Hepatocyte (in vitro differentiated cells): ENCODE measurements around the gene SPATC1L. TPM values are rescaled to one million over a fixed set of nuclear protein-coding genes. Genes with fewer than 3 reads are reported as not detected.

Experiments used
- DNase-seq: peaks from one replicate; pipeline ENCODE4 v3.0.0-alpha.2; 2016; ENCODE audit warnings: low spot score
- H2AFZ ChIP-seq: fragments of 200-600 bp; sonication (generic); 2 replicates; pipeline ENCODE4 v1.6.0; 2016; ENCODE audit warnings: antibody characterized with exemption, mild to moderate bottlenecking
- H3K27ac ChIP-seq: fragments of 200-600 bp; sonication (generic); 2 replicates; pipeline ENCODE4 v1.5.1; 2016; ENCODE audit warnings: mild to moderate bottlenecking
- H3K27me3 ChIP-seq: fragments of 200-600 bp; sonication (generic); 2 replicates; pipeline ENCODE4 v1.6.1; 2016
- H3K36me3 ChIP-seq: fragments of 200-600 bp; sonication (generic); replicated peaks from 2 replicates; pipeline ENCODE4 v1.5.1; 2016; ENCODE audit warnings: low read depth; ENCODE audit not compliant: insufficient read depth
- H3K4me1 ChIP-seq: fragments of 200-600 bp; sonication (generic); 2 replicates; pipeline ENCODE4 v1.5.1; 2016; ENCODE audit warnings: mild to moderate bottlenecking, moderate library complexity; ENCODE audit not compliant: insufficient read depth
- H3K4me2 ChIP-seq: fragments of 200-600 bp; sonication (generic); 2 replicates; pipeline ENCODE4 v1.6.0; 2016
- H3K4me3 ChIP-seq: fragments of 200-600 bp; sonication (generic); 2 replicates; pipeline ENCODE4 v1.5.1; 2016; ENCODE audit warnings: mild to moderate bottlenecking
- H3K79me2 ChIP-seq: fragments of 200-600 bp; sonication (generic); 2 replicates; pipeline ENCODE4 v1.6.0; 2017; ENCODE audit warnings: mild to moderate bottlenecking
- H3K9me2 ChIP-seq: fragments of 200-600 bp; sonication (generic); replicated peaks from 2 replicates; pipeline ENCODE4 v1.6.0; 2017; ENCODE audit warnings: mild to moderate bottlenecking; ENCODE audit not compliant: insufficient read depth
- H3K9me3 ChIP-seq: fragments of 200-600 bp; sonication (generic); 2 replicates; pipeline ENCODE4 v1.5.1; 2016; ENCODE audit warnings: low read depth, mild to moderate bottlenecking
- H4K20me1 ChIP-seq: fragments of 200-600 bp; sonication (generic); 2 replicates; pipeline ENCODE4 v1.6.0; 2016; ENCODE audit warnings: mild to moderate bottlenecking; ENCODE audit not compliant: insufficient read depth, poor library complexity, severe bottlenecking
- CTCF ChIP-seq: fragments of 200-600 bp; sonication (generic); IDR thresholded peaks from 2 replicates; pipeline ENCODE4 v1.5.1; 2016; ENCODE audit warnings: antibody characterized with exemption, mild to moderate bottlenecking; ENCODE audit not compliant: poor library complexity
- EZH2 ChIP-seq: fragments of 200-600 bp; sonication (generic); IDR thresholded peaks from 2 replicates; pipeline ENCODE4 v1.6.1; 2016; ENCODE audit warnings: antibody characterized with exemption, mild to moderate bottlenecking, borderline replicate concordance
- EZH2phosphoT487 ChIP-seq: fragments of 200-600 bp; sonication (generic); IDR thresholded peaks from one replicate; pipeline ENCODE4 v1.6.1; 2018; ENCODE audit warnings: antibody characterized with exemption, mild to moderate bottlenecking, low read depth, moderate library complexity; ENCODE audit not compliant: unreplicated experiment, severe bottlenecking
- WGBS: methylation state at CpG from one replicate; pipeline ENCODE4 v1.1.6; 2016; ENCODE audit warnings: low lambda C conversion rate; ENCODE audit errors: missing lambda C conversion rate; 5-methylcytosine and 5-hydroxymethylcytosine counted together
- polyA plus RNA-seq: library from polyadenylated mRNA; unstranded; fragments of >200 nt; fragmentation: Nextera tagmentation; extraction: Ambion mirVana; gene quantifications from 2 replicates; pipeline ENCODE4 v1.2.1, GENCODE V29; 2016
- total RNA-seq: library from RNA; depleted of rRNA; stranded (reverse); fragments of >200 nt; gene quantifications from 2 replicates; pipeline ENCODE4 v1.2.3, GENCODE V29; 2014

The SPATC1L gene
- total and polyA plus RNA-seq, 2 experiments from 2014 or later = 10.1 to 24.2 TPM

GRCh38 chr21:46228345-46229051 lies 44.2 kb upstream of the SPATC1L start, which contains the start of gene LSS:
LSS (minus strand) TSS chr21:46228774; CDS start chr21:46228745, 29 bp downstream.
- H3K4me1 ChIP-seq = peaks cover 13% of the 10 kb centered on the region
- DNase-seq = peak; percentile 100
- no peaks in the 10 kb centered on the region for H3K36me3 ChIP-seq
- peaks cover 40% of the 10 kb centered on the region for H4K20me1 ChIP-seq
- peaks cover 64% of the 10 kb centered on the region for H3K79me2 ChIP-seq
- H3K9me2 ChIP-seq = no peaks in the 10 kb centered on the region
- H3K4me2 ChIP-seq = peak within 1 kb of the TSS; percentile 94
- peak within 1 kb of the TSS; percentile 91 for H3K27ac ChIP-seq
- TF ChIP-seq EZH2 (no peak), EZH2phosphoT487 (no peak), CTCF (no peak)
- 0% methylated on average over 21 of the region's 77 CpGs for WGBS
- H3K4me3 ChIP-seq = peak within 1 kb of the TSS; percentile 84
- H3K27me3 ChIP-seq = no peaks in the 10 kb centered on the region
- peak within 1 kb of the TSS; percentile 86 for H2AFZ ChIP-seq
- H3K9me3 ChIP-seq = no peaks in the 10 kb centered on the region

- 2% methylated on average over 20 of the region's 20 CpGs for WGBS
These were observed 43.6 kb upstream of the SPATC1L start for GRCh38 chr21:46227811-46228344.

GRCh38 chr21:46226920-46227599 lies 42.8 kb upstream of the SPATC1L start:
- no peak for TF ChIP-seq CTCF
- TF ChIP-seq EZH2phosphoT487 = no peak
- no peak for TF ChIP-seq EZH2
- H3K4me3 ChIP-seq = peak overlapping the region; percentile 84
- peak overlapping the region; percentile 90 for H3K27ac ChIP-seq
- peak overlapping the region; percentile 90 for H3K4me2 ChIP-seq
- peaks cover 53% of the 10 kb centered on the region for H4K20me1 ChIP-seq
- peaks cover 79% of the 10 kb centered on the region for H3K79me2 ChIP-seq
- H3K27me3 ChIP-seq = no peaks in the 10 kb centered on the region
- DNase-seq = peak; percentile 36
- H2AFZ ChIP-seq = no peak overlapping the region
- H3K36me3 ChIP-seq = no peaks in the 10 kb centered on the region
- H3K4me1 ChIP-seq = peaks cover 13% of the 10 kb centered on the region
- no peaks in the 10 kb centered on the region for H3K9me3 ChIP-seq
- 26% methylated on average over 4 of the region's 4 CpGs for WGBS
- no peaks in the 10 kb centered on the region for H3K9me2 ChIP-seq

More at GRCh38 chr21:46227811-46228344, 43.6 kb upstream of the SPATC1L start:
- Histone ChIP-seq H2AFZ (peak overlapping the region; percentile 50), H3K4me2 (peak overlapping the region; percentile 90), H4K20me1 (peaks cover 45% of the 10 kb centered on the region), H3K9me2 (no peaks in the 10 kb centered on the region), H3K27ac (peak overlapping the region; percentile 90), H3K4me3 (peak overlapping the region; percentile 84), H3K4me1 (peaks cover 13% of the 10 kb centered on the region), H3K36me3 (no peaks in the 10 kb centered on the region), H3K27me3 (no peaks in the 10 kb centered on the region), H3K79me2 (peaks cover 71% of the 10 kb centered on the region), H3K9me3 (no peaks in the 10 kb centered on the region)
- DNase-seq = peak; percentile 38
- TF ChIP-seq CTCF (no peak), EZH2phosphoT487 (no peak), EZH2 (no peak)
